HG03520 (cell line): Measurements from ENCODE around the gene ALAS2.
"Not testable (repeated sequence)": the region's sequence is repeated elsewhere in the genome, so short reads cannot be mapped to it uniquely, and the experiment has no call there.

Source experiments
- ATAC-seq: cut with Tn5 transposase; IDR thresholded peaks from one replicate; pipeline ENCODE4 v1.9.1; 2021; ENCODE audit warnings: mild to moderate bottlenecking, moderate library complexity; ENCODE audit not compliant: unreplicated experiment

Gene ALAS2, protein sequence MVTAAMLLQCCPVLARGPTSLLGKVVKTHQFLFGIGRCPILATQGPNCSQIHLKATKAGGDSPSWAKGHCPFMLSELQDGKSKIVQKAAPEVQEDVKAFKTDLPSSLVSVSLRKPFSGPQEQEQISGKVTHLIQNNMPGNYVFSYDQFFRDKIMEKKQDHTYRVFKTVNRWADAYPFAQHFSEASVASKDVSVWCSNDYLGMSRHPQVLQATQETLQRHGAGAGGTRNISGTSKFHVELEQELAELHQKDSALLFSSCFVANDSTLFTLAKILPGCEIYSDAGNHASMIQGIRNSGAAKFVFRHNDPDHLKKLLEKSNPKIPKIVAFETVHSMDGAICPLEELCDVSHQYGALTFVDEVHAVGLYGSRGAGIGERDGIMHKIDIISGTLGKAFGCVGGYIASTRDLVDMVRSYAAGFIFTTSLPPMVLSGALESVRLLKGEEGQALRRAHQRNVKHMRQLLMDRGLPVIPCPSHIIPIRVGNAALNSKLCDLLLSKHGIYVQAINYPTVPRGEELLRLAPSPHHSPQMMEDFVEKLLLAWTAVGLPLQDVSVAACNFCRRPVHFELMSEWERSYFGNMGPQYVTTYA

DNA sequence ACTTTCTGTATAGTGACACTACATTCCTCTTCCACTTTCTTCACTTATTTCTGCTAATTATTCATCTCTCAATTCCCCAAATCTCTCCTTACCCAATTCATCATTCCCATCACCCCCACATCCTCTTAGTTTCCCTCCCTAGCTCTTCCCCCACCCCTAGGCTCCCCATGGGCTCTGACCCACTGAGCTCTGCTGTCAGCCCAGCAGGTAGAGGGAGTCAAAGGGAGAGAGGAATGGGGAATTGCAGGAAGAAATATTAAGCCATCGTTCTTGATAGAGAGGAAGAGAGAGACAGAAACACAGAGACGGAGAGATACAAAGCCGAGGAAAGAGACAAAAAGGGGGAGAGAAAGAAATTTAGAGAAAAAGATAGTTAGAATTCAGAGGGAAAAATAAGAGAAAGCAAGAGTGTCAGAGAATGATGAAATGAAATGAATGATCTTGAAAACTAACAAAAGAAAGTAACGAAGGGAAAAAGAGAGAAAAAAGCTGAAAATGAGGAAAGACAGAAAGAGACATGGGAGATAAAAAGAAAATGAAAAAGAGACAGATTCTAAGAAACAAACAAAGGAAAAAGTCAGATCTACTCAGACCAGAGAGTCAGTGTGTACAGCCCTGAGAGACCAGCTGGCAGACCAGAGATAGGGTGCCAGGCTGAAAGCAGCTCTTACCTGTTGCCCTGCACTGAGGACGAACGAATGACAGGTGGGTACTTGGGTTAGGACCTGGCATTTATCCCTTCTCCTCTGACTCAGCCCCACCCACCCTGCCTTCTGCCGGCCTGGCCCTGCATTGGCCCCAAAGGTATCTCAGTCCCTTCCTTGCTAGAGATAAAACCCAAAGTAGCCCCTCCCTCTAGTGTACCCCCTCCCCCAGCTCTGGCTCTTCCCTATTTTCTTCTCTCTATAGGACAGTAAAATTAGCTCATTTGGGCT, at the start of gene ALAS2:
TSS of gene ALAS2 (minus strand) at position 707 of the 935 bp plus-strand sequence. CDS start 4,977 bp downstream, outside the sequence.
- no peak for ATAC-seq

DNA sequence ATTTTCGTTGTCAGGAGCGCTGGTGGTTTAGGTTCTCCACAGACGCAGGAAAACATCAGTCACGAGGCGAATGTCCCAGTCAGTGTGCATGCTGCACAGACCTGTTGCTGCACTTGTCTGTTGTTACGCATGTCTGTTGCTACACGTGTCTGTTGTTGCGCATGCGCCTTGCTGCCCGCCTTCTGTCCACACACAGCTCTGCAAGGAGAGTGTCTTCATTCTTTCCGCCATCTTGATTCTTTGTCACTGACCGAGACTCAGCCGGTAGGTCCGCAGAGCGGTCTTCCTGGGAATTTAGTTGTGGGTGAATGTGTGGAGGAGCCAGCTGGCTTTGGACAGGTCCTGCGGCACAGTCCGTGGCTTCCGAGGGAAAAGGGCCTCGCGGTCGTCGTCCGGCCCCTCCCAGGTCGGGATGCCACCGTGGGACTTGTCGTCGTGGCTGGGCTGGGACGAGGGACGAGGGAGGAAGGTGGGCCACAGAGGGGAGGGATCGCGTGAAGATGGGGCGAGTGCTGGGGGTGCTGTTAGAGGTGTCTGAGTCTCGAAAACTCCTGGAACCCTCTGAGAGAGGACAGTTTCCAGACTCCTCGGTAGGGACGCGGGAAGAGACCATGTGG, 44.2 kb upstream of the ALAS2 start, which contains the start of gene PAGE2B:
TSS of gene PAGE2B (plus strand) at position 180 of the 617 bp plus-strand sequence. CDS start 1,012 bp downstream, outside the sequence.
- ATAC-seq: no peak

DNA sequence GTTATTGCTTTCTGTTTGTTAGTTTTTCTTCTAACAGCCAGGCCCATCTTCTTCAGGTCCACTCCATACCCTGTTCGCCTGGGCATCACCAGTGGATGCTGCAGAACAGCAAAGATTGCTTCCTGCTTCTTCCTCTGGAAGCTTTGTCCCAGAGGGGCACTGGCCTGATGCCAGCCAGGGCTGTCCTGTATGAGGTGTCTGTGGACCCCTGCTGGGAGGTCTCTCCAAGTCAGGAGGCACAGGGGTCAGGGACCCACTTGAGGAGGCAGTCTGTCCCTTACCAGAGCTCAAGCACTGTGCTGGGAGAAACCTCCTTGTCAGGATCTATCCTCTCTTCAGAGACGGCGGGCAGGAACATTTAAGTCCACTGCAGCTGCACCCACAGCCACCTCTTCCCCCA, 41.5 kb upstream of the ALAS2 start:
- no peak for ATAC-seq

DNA sequence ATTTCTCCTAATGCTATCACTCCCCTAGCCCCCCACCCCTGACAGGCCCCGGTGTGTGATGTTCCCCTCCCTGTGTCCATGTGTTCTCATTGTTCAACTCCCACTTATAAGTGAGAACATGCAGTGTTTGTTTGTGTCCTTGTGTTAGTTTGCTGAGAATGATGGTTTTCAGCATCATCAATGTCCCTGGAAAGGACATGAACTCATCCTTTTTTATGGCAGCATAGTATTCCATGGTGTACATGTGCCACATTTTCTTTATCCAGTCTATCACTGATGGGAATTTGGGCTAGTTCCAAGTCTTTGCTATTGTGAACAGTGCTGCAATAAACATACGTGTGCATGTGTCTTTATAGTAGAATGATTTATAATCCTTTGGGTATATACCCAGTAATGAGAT, 36.4 kb upstream of the ALAS2 start:
- not testable (repeated sequence) for ATAC-seq

DNA sequence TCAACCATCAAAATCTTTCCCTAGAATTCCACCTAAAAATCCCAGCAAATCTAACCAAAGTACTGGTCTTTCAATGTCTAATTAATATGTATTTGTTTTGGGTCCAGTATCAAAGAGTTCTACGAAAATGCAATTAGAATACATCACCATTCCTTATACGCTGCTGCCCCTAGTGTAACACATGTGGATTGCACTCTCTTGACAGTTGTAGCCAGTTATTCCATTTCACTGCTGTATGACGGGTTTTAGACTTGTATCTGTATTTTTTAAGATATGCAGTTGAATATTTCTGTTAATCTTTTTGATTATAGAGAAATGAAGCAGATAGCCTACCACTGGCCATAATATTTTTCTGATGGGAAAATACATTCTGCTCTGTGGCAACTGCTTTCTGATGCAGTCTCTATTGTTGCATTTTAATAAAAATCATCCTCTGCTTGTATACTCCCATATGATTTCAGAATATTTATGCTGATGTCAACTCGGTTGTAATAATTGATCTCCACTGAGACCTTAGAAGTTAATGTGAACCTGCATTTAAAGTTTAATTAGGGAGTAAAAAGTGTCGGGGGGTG, 27.0 kb upstream of the ALAS2 start:
- ATAC-seq: peak; percentile 82

DNA sequence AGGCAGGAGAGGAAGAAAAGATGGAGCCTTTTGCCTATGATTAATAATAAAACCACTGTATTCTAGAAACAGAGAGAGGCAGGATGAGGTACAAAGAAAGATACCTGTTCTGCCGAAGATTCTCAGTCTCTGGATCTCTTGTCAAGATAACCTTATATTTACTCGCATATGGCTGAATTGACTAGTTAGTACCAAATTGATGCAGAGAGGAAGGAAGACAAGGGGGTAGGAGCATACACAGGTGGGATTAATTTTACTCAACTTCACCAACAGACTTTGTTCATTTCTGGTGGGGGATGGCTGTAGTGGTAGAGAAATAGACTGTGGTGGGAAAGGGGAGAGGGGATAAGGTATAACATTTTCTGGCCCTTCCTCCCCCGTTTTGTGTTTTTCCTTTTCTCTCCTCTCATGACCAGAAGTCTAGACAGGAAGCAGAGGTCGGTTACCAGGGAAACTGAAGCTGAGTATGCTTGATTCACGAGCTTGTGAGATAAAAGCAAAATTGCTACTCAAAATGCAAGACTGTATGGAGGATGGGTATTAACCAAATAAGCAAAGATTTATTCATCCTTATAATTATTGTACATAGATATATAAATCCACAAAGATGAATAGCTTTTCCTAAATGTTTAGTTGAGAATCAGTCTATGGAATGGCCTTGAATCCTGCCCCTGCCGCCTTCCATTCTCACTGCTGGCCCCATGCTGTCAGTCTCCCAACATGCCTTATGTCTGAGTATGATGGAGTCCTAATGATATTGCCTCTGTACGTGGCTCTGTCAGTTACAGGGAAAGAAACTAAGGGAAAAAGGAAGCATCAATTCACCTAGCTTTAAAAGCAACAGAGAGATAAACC, 26.3 kb upstream of the ALAS2 start:
- no peak for ATAC-seq

DNA sequence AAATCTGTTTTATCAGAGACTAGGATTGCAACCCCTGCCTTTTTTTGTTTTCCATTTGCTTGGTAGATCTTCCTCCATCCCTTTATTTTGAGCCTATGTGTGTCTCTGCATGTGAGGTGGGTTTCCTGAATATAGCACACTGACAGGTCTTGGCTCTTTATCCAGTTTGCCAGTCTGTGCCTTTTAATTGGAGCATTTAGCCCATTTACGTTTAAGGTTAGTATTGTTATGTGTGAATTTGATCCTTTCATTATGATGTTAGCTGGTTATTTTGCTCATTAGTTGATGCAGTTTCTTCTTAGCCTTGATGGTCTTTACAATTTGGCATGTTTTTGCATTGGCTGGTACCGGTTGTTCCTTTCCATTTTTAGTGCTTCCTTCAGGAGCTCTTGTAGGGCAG, 19.8 kb upstream of the ALAS2 start:
- ATAC-seq: not testable (repeated sequence)

DNA sequence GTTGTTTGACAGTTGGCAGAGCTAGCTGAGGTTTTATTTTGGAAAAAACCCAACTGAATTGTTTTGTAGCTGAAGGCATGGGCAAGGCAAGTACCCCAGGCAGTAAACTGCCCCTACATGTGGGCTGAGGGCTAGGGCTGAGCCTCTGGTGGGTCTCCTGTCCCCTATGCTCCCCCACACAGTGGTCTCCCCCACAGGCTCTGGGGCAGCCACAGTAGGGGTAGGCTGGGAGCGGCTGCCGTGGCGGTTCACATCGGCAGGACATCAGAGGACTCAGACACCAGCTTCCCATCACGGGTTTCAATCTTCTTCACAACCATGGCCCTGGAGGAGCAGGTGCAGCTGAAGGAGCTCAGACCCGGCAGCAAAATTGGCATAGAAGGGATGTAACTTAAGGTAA, 10.7 kb upstream of the ALAS2 start:
- no peak for ATAC-seq

DNA sequence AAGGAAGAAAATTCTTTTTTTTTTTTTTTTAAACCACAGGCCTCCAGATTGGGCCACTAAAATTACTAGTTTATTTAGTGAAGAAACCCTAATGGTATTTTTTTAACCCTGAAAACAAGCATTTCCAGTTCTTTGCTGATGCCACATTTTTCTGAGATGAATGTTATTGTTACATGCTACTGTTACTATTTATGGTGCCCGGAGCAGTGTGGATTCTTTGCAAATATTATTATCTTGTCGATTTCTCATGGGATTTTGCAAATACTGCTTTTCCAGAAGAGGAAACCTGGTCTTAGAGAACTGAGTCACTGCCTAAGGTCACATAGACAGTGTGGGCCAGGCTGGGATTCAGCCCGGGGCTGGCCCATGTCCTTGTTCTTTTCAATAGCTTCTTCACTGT, 8.7 kb upstream of the ALAS2 start:
- ATAC-seq: no peak

DNA sequence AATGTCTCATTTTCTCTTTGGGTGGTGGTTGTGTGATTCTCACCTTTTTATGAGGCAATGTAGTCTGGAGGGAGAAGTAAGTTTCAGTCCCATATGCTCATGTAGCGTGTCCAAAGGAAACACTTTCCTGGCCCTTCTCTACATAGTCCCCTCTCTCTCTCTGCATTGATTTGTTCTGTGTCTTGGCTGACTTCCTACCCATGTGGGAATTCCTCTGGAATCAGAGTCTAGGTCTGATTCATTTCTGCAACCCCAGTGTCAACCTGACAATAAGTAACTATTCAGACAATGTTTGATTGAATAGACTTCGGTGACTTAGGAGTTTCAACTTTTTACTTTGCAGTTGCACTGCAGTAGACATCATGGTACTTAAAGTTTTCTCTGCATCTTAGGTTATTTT, 2.7 kb upstream of the ALAS2 start:
- no peak for ATAC-seq

DNA sequence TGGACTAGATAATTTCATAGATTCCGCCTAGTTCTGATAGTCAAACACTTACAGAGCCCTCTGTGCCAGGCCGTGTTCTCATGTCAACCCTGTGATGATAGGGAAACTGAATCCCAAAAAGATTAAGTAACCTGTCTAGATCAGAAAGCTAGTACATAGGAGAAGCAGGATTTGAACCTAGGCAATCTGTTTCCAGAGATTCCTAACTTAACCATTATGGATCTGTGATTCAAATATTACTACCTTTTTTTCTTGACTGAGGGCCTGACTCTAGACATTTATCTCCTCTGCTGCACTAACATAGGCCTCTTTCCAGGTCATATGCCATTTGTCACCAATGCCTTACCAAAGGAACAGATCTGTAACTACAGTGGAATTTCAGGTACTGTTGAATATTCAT, 1.5 kb downstream of the ALAS2 start:
- ATAC-seq: no peak

DNA sequence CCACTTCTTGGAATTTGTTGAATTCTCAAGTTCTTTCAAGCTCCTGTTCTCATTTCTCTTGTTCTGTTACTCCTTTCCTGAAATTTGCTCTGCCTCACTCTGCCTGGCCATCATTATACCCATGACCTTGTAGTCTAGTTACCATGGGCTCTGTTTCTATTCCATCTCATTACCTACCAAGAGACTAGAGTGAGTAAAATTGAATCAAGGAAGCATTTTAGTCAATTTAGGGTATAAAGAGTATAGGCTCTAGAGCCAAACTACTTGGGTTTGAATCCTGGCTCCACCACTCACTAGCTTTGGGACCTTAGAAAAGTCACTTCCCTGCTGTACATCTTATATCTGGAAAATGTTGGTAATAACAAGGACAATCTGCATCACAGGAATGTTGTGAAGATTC, 2.2 kb downstream of the ALAS2 start:
- no peak for ATAC-seq

DNA sequence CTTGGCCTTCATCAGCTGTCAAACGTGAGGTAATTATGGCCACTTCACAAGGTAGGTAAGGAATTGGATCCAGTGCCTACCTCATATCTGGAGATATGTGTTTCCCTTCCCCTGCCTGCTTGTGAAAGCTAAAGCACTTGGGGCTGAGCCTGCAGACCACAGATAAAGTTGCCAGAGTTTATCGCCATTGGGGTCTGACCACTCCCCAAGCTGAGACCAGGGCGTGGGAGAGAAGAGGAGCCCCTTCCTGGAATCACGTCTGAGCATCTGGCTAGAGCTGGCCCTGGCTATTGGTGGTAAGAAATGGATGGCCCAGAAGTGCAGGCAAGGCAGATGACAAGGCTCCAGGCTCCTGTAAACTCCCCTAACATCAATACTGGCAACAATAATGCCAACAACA, 2.7 kb downstream of the ALAS2 start:
- no peak for ATAC-seq

DNA sequence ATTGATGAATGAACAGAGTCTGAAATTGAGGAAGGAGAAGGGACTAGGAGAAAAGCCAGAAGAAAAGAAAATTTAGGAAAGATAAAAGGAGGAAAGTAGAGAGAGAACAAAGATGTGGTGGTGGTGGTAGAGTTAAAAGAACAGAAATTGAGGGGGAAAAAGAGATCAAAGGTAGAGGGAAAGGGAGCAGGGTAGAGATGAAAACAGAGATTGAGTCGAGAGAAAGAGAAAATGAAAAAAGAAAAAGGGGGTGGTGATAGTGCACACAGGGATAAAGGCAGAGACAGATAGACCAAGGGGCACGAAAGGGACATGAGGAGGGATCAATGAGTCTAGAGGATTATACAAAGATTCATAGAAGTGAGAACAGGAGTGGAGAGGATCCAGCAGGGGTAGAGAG, 3.9 kb downstream of the ALAS2 start:
- no peak for ATAC-seq

DNA sequence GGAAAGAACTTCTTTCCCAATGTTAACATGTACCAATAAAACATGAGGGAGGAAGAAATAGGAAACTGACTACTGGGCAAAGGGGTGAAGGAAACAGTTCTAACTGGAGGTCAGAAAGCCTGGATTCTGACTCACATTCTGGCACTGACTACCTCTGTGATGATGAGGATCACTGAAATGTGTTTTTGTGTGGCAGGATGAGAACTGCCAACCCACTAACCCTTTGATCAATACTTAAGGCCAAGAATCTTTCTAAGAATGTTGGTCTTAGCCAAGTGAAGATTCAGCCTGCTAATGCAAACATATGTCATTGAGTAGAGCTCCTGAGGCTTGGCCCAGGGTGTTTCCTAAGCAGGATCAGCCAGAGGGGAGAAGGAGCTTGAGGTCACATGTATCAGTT, 4.6 kb downstream of the ALAS2 start:
- ATAC-seq: no peak

DNA sequence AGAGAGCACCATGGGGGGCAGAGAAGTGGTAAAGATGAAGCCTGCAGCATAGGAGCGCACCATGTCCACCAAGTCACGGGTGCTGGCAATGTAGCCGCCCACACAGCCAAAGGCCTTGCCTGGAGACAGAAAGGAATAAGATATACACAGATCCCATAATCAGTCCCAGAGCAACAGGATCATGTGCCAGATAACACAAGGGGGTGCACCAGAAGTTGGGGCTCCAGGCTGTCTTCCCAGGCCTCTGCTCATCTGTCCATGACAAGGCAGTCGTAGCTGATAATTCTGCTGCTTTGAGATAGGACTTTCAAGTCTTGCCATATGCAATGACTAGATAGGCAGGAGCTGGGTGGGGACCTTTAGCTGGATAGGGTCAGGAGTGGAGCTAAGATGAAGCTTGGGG, 15.9 kb downstream of the ALAS2 start:
- ATAC-seq: no peak

DNA sequence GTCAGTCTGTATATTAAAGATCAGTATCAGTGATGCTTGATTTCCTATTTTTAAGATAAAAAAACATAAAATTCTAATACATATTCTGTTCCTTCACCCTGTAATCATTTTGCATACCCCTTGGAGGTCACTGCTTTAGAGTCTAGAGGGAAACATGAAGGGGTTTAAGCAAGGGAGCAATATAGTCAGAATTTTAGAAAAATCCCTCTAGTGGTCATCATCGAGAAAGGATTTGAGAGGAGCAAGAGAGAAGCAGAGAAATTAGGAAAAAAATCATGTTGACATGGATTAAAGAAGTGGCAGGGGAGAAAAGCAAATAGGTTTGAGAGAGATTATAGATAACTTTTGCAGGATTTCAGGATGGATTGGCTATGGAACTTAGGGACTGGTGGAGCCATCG, 19.5 kb downstream of the ALAS2 start:
- no peak for ATAC-seq

DNA sequence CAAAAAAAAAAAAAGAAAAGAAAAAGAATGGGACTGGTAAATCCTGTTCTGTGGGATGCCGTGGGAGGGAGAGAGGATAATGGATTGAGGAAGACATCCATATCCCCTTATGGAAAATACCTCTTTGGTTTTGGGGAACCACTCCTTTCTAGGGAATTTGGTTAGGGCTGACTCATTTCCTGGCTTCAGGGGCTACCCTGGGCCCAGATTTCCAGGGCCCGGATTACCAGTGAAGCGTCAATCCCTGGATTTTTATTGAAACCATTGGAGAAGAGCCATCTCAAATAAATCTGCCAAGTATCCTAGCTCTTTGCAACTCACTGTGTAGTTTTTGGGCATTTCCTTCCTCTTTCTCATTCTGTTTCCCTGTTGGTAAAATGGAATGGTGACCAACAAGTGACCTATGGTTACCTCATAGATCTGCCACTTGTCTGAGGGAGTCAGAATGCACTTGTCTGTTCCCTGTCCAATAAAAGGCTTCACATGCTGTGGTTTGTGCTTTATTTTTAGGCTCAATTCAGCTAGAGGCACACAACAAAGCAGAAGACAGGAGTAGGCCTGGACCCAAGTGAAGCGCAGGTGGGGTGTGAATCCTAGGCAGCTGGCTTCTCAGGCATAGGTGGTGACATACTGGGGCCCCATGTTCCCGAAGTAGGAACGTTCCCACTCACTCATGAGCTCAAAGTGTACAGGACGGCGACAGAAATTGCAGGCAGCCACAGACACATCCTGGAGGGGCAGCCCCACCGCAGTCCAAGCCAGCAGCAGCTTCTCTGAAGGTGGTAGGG, 22.0 kb downstream of the ALAS2 start:
- no peak for ATAC-seq

DNA sequence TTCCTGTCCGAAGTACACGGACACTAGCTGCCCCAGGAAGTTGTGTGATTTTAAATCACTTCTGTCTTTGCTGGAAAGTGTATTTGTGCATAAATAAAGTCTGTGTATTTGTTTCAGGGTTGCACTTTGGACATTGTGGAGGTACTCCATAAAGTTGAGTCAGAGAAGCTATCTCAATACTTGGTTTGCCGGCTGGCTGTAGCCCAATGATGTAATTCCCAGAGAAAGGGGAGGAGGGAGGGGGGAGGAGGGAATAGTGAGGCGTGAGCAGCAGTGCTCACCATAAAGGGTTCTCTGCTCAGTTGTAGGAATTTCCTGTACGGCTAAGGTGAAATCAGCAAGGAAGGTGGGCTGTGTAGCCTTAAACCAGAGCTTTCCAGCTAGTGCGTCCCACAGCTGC, 23.1 kb downstream of the ALAS2 start:
- no peak for ATAC-seq
